Measurements from ENCODE around the gene NPTX1.

The NPTX1 gene

DNA sequence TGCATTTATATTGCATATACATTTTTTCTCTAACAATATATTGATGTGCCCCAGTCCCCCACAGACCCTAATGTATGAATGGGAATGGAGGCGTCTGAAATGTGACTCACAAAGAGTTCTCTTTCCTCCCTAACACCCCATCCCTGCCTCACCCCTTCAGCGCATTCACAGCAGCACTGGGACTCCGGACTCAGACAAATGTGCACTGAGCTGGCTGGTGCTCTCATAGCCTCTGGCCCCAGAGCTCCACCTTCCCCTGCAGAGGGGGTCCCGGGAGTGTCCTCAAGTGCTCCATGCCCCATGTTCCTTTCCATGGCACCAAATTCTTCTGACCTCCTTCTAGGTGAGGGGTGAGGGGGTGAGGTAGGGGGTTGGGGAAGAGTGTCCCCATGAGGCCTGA is 20.6 kb downstream of the NPTX1 start:
- no peak for DNase-seq (ENCODE audit: low read depth in 2 of 2)
- TF ChIP-seq, protein P1, sequence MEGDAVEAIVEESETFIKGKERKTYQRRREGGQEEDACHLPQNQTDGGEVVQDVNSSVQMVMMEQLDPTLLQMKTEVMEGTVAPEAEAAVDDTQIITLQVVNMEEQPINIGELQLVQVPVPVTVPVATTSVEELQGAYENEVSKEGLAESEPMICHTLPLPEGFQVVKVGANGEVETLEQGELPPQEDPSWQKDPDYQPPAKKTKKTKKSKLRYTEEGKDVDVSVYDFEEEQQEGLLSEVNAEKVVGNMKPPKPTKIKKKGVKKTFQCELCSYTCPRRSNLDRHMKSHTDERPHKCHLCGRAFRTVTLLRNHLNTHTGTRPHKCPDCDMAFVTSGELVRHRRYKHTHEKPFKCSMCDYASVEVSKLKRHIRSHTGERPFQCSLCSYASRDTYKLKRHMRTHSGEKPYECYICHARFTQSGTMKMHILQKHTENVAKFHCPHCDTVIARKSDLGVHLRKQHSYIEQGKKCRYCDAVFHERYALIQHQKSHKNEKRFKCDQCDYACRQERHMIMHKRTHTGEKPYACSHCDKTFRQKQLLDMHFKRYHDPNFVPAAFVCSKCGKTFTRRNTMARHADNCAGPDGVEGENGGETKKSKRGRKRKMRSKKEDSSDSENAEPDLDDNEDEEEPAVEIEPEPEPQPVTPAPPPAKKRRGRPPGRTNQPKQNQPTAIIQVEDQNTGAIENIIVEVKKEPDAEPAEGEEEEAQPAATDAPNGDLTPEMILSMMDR (IDR thresholded peaks at IDR 0.05; ENCODE audit: low read depth, low read length): no peak
- H3K4me3 ChIP-seq (replicated peaks in 1 of 2; ENCODE audit: low read depth in 2 of 2, low read length in 2 of 2): no peak overlapping the region

DNA sequence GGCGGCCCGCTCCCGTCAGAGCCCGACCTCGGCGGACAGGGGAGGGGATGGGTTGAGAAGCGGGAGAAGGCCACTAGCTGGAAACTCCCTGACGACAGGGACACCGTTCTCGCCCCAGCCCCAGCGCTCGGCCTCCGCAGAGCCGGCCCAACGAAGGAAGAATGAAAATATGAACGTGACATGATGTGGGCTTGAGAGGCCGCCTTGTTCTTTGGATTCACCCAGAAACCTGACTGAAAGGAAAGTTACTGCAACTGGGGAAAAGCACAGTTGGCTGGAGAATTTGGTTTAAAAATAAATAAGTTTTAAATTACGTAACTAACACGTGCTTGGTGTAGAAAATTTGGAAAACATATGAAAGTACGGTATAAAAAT is 21.1 kb downstream of the NPTX1 start:
- DNase-seq (ENCODE audit: low read depth in 2 of 2): no peak

DNA sequence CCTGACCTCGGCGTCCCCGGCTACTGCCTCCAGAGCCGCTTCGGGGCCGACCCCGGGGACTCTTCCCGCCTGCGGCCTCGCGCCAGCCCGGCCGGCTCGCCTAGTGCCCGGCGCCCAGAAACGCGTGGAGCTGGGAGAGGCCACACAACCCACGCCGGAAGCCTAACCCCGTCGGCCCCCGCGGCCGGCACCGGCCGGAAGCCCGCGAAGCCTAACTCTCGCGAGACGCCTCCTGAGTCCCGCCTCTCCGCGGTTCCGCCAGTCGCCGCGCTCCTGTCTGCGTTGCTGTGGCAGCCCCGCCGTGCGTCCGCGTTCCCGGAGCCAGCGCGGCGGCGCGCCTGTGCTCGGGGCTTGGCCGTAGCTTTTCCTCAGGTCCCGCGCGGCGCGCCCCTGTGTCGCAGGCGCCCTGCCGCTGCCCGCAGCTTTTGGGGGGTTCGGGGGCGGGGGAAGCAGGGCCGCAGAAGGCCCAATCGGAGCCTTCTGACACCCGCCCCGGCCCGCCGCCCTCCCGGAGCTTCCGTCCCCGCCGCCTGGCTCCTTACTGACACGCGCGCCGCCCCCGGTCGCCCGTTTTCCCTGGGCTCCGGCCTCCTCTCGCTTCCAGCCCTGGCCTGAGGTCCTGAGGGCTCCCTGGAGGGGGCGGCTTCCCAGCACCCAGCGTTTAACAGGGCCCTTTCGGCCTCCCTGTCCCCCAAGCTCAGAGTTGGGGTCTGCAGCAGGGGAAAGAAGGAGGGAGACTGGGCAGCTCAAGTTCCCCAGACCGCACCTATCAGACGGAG is 21.7 kb downstream of the NPTX1 start:
- TF ChIP-seq, protein P1 (IDR thresholded peaks at IDR 0.05; ENCODE audit: low read depth, low read length): no peak
- H3K4me3 ChIP-seq (replicated peaks in 1 of 2; ENCODE audit: low read depth in 2 of 2, low read length in 2 of 2): peak overlapping the region; percentile 70 to 74

More for the DNA sequence above, 21.1 kb downstream of the NPTX1 start:
- peak overlapping the region; percentile 70 to 71 for H3K4me3 ChIP-seq (replicated peaks in 1 of 2; ENCODE audit: low read depth in 2 of 2, low read length in 2 of 2)
- TF ChIP-seq, protein P1 (IDR thresholded peaks at IDR 0.05; ENCODE audit: low read depth, low read length): no peak

DNA sequence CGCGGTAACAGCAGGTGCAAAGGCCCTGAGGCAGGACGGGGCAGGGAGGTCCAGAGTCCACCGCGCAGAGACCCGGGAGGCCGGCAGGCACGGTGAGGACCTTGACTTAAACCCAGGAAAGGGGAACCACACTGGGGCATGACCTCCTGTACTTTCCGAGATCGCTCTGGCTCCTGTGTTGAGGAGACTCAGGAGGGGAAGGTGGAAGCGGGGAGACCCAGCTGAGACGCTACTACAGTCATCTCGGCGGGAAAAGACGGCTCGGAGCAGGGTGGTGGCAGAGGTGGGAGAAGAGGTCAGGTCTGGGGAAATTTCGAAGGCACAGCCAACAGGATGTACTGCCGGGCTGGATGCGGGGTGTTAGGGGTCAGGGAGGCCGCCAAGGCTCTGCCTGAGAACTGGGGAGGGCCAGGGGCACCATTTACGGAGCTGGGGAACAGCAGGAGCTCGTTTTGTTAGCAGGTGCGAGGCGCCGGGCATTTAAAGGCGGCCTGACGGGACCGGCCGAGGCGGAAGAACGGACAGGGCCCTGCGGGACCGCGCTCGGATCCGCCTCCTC is 22.3 kb downstream of the NPTX1 start:
- DNase-seq (ENCODE audit: low read depth in 2 of 2): no peak

More for the DNA sequence above, 21.7 kb downstream of the NPTX1 start:
- DNase-seq (ENCODE audit: low read depth in 2 of 2): peak; percentile 97 to 98

DNA sequence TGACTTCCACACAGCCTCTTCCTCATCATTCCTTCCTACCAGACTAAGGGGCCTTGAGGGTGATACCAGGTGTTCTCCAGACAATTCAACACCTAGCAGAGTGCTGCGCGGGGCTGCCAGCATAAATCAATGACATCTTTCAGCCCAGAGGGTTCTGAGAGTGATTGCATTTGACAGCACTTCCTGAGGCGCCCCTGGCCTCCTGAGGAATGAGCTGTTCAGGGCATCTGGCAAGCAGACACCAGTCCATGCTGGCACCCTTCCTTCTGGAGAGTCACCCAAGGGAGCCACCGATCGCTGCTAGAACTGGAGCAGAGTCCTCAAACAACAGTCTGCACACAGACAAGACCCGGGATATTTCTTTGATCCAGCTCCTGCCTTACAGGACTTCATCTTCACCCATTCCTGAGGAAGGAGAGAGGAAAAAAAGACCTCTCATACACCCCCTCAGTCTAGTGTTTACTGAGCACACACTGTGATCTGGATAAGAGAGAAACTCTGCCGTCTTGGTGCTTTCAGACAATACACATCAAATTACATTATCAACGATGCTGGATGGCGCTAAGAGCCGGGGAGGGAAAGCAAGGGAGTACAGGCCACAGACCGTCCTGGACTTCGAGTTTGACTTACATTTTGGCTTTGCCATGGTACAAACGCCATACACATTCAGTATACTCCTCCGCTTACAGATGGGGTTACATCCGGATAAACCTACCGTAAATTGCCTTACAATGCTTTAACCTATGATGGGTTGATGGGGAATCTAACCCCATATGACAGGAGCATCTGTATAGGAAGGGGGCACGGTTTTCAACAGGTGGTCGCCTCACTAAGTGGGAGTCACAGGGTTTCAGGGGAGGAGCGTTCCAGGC is 23.0 kb downstream of the NPTX1 start:
- peak overlapping the region in 1 of 2 donors; percentile 70 for H3K4me3 ChIP-seq (replicated peaks in 1 of 2; ENCODE audit: low read depth in 2 of 2, low read length in 2 of 2)
- no peak for DNase-seq (ENCODE audit: low read depth in 2 of 2)
- TF ChIP-seq, protein P1 (IDR thresholded peaks at IDR 0.05; ENCODE audit: low read depth, low read length): no peak

More for the DNA sequence above, 22.3 kb downstream of the NPTX1 start:
- TF ChIP-seq, protein P1 (IDR thresholded peaks at IDR 0.05; ENCODE audit: low read depth, low read length): no peak
- H3K4me3 ChIP-seq (replicated peaks in 1 of 2; ENCODE audit: low read depth in 2 of 2, low read length in 2 of 2): peak overlapping the region; percentile 70 to 74

DNA sequence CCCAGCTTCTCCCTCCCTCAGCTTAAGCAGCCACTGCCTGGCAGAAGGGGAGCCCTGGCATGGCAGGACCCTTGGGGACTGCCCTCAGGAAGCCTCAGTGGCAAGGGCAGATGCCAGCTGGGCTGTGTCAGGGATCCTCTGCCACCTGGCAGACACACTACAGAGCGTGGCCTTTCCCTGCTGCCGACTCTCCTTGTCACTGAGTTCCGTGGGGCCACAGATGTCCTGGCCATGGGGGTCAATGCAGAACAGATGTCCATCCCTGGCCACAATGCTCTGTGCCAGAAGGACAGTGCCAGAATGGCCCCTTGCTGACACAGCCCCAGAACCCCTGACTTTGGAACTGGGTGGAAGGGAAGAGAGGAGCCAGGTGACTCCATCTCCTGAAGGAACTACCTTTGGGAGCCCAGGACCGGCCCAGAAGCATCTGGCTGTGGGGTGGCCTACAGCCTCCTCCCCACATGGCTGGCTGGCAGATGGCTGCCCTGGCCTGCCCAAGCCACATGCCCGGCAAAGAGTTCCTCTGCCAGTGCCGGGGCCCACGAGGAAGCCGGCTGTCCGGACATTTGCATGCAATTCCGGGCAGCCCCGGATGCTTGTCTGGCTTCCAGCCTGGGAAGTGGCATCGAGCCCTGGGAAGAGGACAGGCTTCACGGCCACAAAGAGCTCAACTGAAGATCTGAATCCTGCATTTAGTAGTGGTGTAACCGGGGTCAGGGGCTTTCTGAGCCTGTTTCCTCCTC is 24.1 kb downstream of the NPTX1 start:
- no peak for DNase-seq (ENCODE audit: low read depth in 2 of 2)
- H3K4me3 ChIP-seq (replicated peaks in 1 of 2; ENCODE audit: low read depth in 2 of 2, low read length in 2 of 2): no peak overlapping the region

More for the DNA sequence above, 24.1 kb downstream of the NPTX1 start:
- TF ChIP-seq, protein P1 (IDR thresholded peaks at IDR 0.05; ENCODE audit: low read depth, low read length): no peak

Measured in cardiac fibroblast (primary cell).